ENCODE data around the gene ST3GAL5.

DNA sequence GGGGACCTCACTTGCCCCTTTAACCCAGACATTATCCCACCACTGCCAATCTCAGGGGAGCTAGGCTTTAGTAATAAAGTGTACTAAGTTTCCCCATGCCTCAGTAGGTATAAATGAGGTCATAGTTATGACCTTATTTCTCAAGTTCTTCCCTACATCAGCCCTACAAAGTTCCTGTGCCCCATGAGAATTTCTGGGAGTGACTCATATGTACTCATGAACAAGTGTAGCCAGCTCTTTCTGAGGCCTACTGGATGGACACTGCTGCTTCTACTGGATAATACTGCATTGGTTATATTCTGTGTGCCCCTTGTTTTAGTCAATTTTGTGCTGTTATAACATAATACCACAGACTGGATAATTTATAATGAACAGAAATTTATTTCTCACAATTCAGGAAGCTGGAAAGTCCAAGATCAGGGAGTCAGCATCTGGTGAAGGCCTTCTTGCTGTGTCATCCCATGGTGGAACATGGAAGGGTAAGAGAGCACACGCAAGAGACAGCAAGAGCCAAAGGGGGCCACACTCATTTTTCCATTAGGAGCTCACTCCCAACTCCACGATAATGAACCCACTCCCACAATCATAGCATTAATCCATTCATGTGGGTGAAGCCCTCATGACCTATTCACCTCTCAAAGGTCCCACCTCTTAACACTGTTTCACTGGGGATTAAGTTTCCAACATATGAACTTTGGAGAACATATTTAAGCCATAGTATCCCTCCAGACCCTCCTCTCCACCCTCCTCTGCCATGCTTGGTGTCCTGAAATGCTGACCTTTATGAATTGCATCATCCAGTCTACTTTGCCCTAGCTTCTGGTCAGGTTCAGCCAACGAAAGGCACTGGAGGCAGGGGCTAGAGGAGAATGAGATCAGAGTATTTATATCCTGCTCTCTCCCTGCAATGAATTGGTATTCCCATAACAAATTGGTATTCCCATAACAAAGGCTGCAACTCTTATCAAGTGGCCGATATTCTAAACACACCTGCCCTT, 25.4 kb upstream of the ST3GAL5 start:
- TF ChIP-seq EZH2phosphoT487 (IDR thresholded peaks at IDR 0.05; ENCODE audit: low read length) (no peak), EZH2 (optimal IDR thresholded peaks at IDR 0.05; ENCODE audit: low read depth, low read length) (no peak)
- TF ChIP-seq, protein P1, sequence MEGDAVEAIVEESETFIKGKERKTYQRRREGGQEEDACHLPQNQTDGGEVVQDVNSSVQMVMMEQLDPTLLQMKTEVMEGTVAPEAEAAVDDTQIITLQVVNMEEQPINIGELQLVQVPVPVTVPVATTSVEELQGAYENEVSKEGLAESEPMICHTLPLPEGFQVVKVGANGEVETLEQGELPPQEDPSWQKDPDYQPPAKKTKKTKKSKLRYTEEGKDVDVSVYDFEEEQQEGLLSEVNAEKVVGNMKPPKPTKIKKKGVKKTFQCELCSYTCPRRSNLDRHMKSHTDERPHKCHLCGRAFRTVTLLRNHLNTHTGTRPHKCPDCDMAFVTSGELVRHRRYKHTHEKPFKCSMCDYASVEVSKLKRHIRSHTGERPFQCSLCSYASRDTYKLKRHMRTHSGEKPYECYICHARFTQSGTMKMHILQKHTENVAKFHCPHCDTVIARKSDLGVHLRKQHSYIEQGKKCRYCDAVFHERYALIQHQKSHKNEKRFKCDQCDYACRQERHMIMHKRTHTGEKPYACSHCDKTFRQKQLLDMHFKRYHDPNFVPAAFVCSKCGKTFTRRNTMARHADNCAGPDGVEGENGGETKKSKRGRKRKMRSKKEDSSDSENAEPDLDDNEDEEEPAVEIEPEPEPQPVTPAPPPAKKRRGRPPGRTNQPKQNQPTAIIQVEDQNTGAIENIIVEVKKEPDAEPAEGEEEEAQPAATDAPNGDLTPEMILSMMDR (IDR thresholded peaks at IDR 0.05; ENCODE audit: low read length) = no peak
